PC-9 (cell line): ENCODE results near the gene METAP1. TPM values are rescaled to one million over a fixed set of nuclear protein-coding genes. Genes with fewer than 3 reads are reported as not detected.

Experiments
- BruUV-seq: library from RNA; stranded (reverse); fragments of 400-500 nt; replicated peaks from 2 replicates; lab custom pipeline; 2021; lab: Mats Ljungman, UMichigan
- CTCF ChIA-PET: fragments of 300-600 bp; sonication (Branson Sonifier 250); formaldehyde crosslinking; loops from one replicate; lab custom pipeline; 2022; ENCODE audit warnings: antibody characterized with exemption; lab: Charles Lee
- POLR2A ChIA-PET: fragments of 300-600 bp; sonication (Branson Sonifier 250); formaldehyde crosslinking; loops from one replicate; lab custom pipeline; 2022; ENCODE audit warnings: antibody characterized with exemption; ENCODE audit not compliant: unreplicated experiment; lab: Charles Lee
- DNase-seq, 2 experiments: peaks; one replicate each; pipeline versions ENCODE4 v3.0.0 to v3.0.0-alpha.2; 2015 to 2022; ENCODE audit warnings: mixed read lengths in 1 of 2
- H2AFZ ChIP-seq: fragments of 200-600 bp; sonication (generic); 2 replicates; pipeline ENCODE4 v1.8.1; 2017; ENCODE audit warnings: antibody characterized with exemption
- H3F3A ChIP-seq: fragments of 200-600 bp; sonication (generic); 2 replicates; pipeline ENCODE4 v1.8.1; 2017; ENCODE audit warnings: antibody characterized with exemption, mild to moderate bottlenecking, low read depth; ENCODE audit not compliant: insufficient read depth
- H3K27ac ChIP-seq: fragments of 200-600 bp; sonication (generic); 2 replicates; pipeline ENCODE4 v1.6.1; 2016; ENCODE audit warnings: mixed run types
- H3K27me3 ChIP-seq: fragments of 200-600 bp; sonication (generic); 2 replicates; pipeline ENCODE4 v1.6.1; 2016; ENCODE audit warnings: low read depth, mixed run types; ENCODE audit not compliant: insufficient read depth
- H3K36me3 ChIP-seq: fragments of 200-600 bp; sonication (generic); 2 replicates; pipeline ENCODE4 v1.6.1; 2016; ENCODE audit warnings: low read depth, mixed run types
- H3K4me1 ChIP-seq: fragments of 200-600 bp; sonication (generic); replicated peaks from 2 replicates; pipeline ENCODE4 v1.6.1; 2016; ENCODE audit warnings: mixed run types; ENCODE audit not compliant: insufficient read depth
- H3K4me2 ChIP-seq: fragments of 200-600 bp; sonication (generic); 2 replicates; pipeline ENCODE4 v1.6.1; 2017; ENCODE audit warnings: mixed run types
- H3K4me3 ChIP-seq: fragments of 200-600 bp; sonication (generic); 2 replicates; pipeline ENCODE4 v1.6.1; 2016; ENCODE audit warnings: mixed run types
- H3K79me2 ChIP-seq: fragments of 200-600 bp; sonication (generic); 2 replicates; pipeline ENCODE4 v1.6.1; 2017; ENCODE audit warnings: low read depth, mixed run types
- H3K9me2 ChIP-seq: fragments of 200-600 bp; sonication (generic); 2 replicates; pipeline ENCODE4 v1.8.1; 2017; ENCODE audit warnings: mild to moderate bottlenecking; ENCODE audit not compliant: insufficient read depth
- H3K9me3 ChIP-seq: fragments of 200-600 bp; sonication (generic); 2 replicates; pipeline ENCODE4 v1.8.1; 2016; ENCODE audit warnings: low read depth; ENCODE audit not compliant: insufficient read depth
- H4K20me1 ChIP-seq: fragments of 200-600 bp; sonication (generic); 2 replicates; pipeline ENCODE4 v1.8.1; 2017; ENCODE audit not compliant: insufficient read depth
- CTCF ChIP-seq: fragments of 200-600 bp; sonication (generic); conservative IDR thresholded peaks from 2 replicates; pipeline ENCODE4 v1.6.1; 2017; ENCODE audit warnings: mixed run types, antibody characterized with exemption, mild to moderate bottlenecking, moderate library complexity
- EZH2 ChIP-seq: fragments of 200-600 bp; sonication (generic); IDR thresholded peaks from 2 replicates; pipeline ENCODE4 v1.8.0; 2017; ENCODE audit warnings: antibody characterized with exemption, low read depth
- intact Hi-C: fragments of 100-400 bp; cut with micrococcal nuclease; formaldehyde crosslinking; loops from one replicate; pipeline ENCODE4 v1.10.0; 2022; ENCODE audit not compliant: unreplicated experiment
- total RNA-seq: library from RNA; stranded (reverse); gene quantifications from 2 replicates; pipeline ENCODE4 v1.2.3, GENCODE V29; 2021

METAP1 gene
- total RNA-seq, 1 experiment from 2014 or later, result 42.0 TPM

- no peak for TF ChIP-seq CTCF
- TF ChIP-seq EZH2, result no peak
- intact Hi-C loops, result no loop called here
Measured at GRCh38 chr4:99067617-99068016, 72.1 kb downstream of the METAP1 start.

GRCh38 chr4:99071159-99071558 lies 75.6 kb downstream of the METAP1 start:
- Histone ChIP-seq H3K27ac (no peak overlapping the region; the same call in 1 of the 2 replicates), H3K27me3 (no peaks in the 10 kb centered on the region), H3K4me2 (no peak overlapping the region), H3F3A (no peaks in the 10 kb centered on the region; the same call in 1 of the 2 replicates), H2AFZ (no peak overlapping the region), H4K20me1 (no peaks in the 10 kb centered on the region), H3K79me2 (no peaks in the 10 kb centered on the region), H3K36me3 (peaks cover 16% of the 10 kb centered on the region), H3K4me3 (no peak overlapping the region), H3K9me3 (no peaks in the 10 kb centered on the region), H3K4me1 (no peaks in the 10 kb centered on the region), H3K9me2 (no peaks in the 10 kb centered on the region)
- intact Hi-C loops, result no loop called here
- ChIA-PET CTCF (no interaction called here), POLR2A (no interaction called here)
- no peak for TF ChIP-seq EZH2
- no peak for TF ChIP-seq CTCF
- no TSS peak for BruUV-seq
- no peak for DNase-seq

More at GRCh38 chr4:99067617-99068016, 72.1 kb downstream of the METAP1 start:
- Histone ChIP-seq H3K4me3 (no peak overlapping the region), H4K20me1 (no peaks in the 10 kb centered on the region), H3K9me2 (no peaks in the 10 kb centered on the region), H3K27me3 (no peaks in the 10 kb centered on the region), H3K36me3 (peaks cover 9% of the 10 kb centered on the region; the same call in 1 of the 2 replicates), H2AFZ (no peak overlapping the region), H3K27ac (no peak overlapping the region), H3K4me2 (no peak overlapping the region), H3K79me2 (no peaks in the 10 kb centered on the region), H3K9me3 (no peaks in the 10 kb centered on the region), H3K4me1 (no peaks in the 10 kb centered on the region), H3F3A (no peaks in the 10 kb centered on the region; the same call in 1 of the 2 replicates)
- CTCF ChIA-PET, result no interaction called here
- BruUV-seq, result no TSS peak
- no peak for DNase-seq
- POLR2A ChIA-PET, result no interaction called here

- POLR2A ChIA-PET, result interaction anchor here (0.6 kb wide), 1 partner anchor 14 kb away, joined by 10 read pairs; no protein-coding TSS in a partner anchor
- CTCF ChIA-PET, result interaction anchor here (0.6 kb wide), 1 partner anchor 68 kb away, joined by 8 read pairs; no protein-coding TSS in a partner anchor
- no peak overlapping the region for H3K4me2 ChIP-seq
- intact Hi-C loops, result no loop called here
- no peaks in the 10 kb centered on the region for H4K20me1 ChIP-seq
- no peak for DNase-seq
- no peaks in the 10 kb centered on the region; the same call in 1 of the 2 replicates for H3F3A ChIP-seq
- no TSS peak for BruUV-seq
- no peak overlapping the region for H2AFZ ChIP-seq
- peaks cover 32% of the 10 kb centered on the region for H3K36me3 ChIP-seq
- no peaks in the 10 kb centered on the region for H3K4me1 ChIP-seq
- TF ChIP-seq CTCF (no peak), EZH2 (no peak)
- no peaks in the 10 kb centered on the region for H3K27me3 ChIP-seq
- no peaks in the 10 kb centered on the region for H3K79me2 ChIP-seq
- H3K9me2 ChIP-seq, result no peaks in the 10 kb centered on the region
- H3K4me3 ChIP-seq, result no peak overlapping the region
- no peak overlapping the region for H3K27ac ChIP-seq
- no peaks in the 10 kb centered on the region for H3K9me3 ChIP-seq
Measured at GRCh38 chr4:99074816-99075215, 79.3 kb downstream of the METAP1 start.
